HAP-1 (cell line): ENCODE data around the gene TMEM9.

Source experiments
- DNase-seq, 2 experiments: peaks; one replicate each; pipeline ENCODE4 v3.0.0-alpha.2; 2016 to 2020; ENCODE audit warnings: low spot score in 2 of 2
- H3K27me3 ChIP-seq: fragments of 250-450 bp; sonication (Bioruptor Pico); 2 replicates; pipeline ENCODE4 v1.5.1; 2020; ENCODE audit warnings: low read depth, mild to moderate bottlenecking, moderate library complexity
- H3K36me3 ChIP-seq: fragments of 250-450 bp; sonication (Bioruptor Pico); replicated peaks from 2 replicates; pipeline ENCODE4 v1.5.1; 2020; ENCODE audit warnings: mild to moderate bottlenecking
- H3K4me1 ChIP-seq: fragments of 250-450 bp; sonication (Bioruptor Pico); 2 replicates; pipeline ENCODE4 v1.5.1; 2020; ENCODE audit warnings: mild to moderate bottlenecking
- H3K4me3 ChIP-seq: fragments of 250-450 bp; sonication (Bioruptor Pico); 2 replicates; pipeline ENCODE4 v1.5.1; 2020; ENCODE audit warnings: mild to moderate bottlenecking, moderate library complexity
- H3K9me3 ChIP-seq: fragments of 250-450 bp; sonication (Bioruptor Pico); 2 replicates; pipeline ENCODE4 v1.5.1; 2020; ENCODE audit warnings: mild to moderate bottlenecking, moderate library complexity
- in situ Hi-C: fragments of 300-500 bp; cut with MboI; formaldehyde crosslinking; loops from 3 replicates; pipeline ENCODE4 v1.14.3; 2020; ENCODE audit warnings: low sequenced_read_pairs, inconsistent platforms, mixed read lengths

The TMEM9 gene

DNA sequence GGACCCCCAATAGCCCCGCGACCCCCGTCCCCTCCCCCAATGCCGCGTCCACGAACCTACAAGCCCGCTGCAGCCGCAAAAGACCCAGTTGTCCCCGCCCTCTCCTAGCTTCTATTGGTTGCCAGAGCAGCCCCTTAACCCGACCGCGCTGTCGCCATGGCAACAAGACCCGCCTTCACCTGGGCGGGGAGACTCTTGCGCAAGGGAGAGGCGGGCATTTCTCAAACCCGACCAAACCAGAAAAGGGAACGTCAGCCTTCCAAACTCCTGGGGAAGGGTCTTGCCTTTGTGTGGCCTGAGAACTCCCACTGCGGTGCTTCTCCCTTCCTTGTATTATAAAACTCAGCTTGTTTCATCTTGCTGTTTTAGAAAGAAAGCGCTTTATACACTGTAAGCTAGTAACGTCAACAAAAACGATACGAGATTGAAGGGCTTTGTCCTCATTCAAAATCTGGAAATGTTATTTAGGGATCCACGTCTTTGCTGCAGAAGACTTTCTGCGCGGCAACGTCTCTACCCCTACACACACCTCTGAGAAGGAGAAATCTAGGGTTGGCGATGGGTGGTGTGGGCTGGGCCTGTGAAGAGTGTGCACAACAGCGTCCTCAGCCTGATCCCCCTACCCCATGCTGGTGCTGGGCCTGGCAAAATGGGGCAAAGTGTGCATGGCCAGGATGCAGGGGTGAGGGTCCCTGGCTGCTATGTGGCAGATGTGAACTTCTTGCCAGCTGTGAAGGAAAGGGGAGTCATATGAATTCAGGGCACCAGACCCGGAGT lies at the start of gene TMEM9:
Gene TMEM9 (minus strand): TSS at position 86 of the 777 bp plus-strand sequence. CDS start 551 bp downstream, outside the sequence.
- in situ Hi-C loops = no loop called here
- Histone ChIP-seq H3K4me3 (peak within 1 kb of the TSS; percentile 85), H3K27me3 (no peaks in the 10 kb centered on the region), H3K4me1 (peaks cover 18% of the 10 kb centered on the region), H3K36me3 (peaks cover 45% of the 10 kb centered on the region), H3K9me3 (0 out of 2 replicates have a peak, but pooled peaks cover 3% of the 10 kb centered on the region)
- DNase-seq = peak; percentile 88 to 98

GRCh38 chr1:201198598-201198997 lies 44.3 kb upstream of the TMEM9 start:
- no peaks in the 10 kb centered on the region for H3K4me1 ChIP-seq
- H3K27me3 ChIP-seq = peaks cover 6% of the 10 kb centered on the region; the same call in 1 of the 2 replicates
- DNase-seq = no peak
- H3K9me3 ChIP-seq = no peaks in the 10 kb centered on the region
- H3K36me3 ChIP-seq = no peaks in the 10 kb centered on the region
- in situ Hi-C loops = no loop called here
- H3K4me3 ChIP-seq = no peak overlapping the region

DNA sequence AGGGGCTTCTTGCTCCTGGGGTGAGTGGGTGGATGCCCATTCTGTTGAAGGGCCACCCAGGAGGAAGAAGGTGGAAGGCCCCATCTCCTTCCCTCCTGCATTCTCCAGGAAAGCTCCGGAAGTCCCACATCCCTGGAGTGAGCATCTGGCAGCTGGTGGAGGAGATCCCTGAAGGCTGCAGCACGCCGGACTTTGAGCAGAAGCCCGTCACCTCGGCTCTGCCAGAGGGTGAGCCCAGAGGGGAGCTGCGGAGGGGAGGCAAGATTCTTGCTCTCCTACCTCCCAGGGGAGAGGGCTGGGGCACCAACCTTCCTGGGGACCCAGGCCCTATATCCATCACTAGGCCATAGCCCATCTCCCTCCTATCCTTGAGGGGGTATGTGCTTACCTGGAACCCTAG lies 39.8 kb upstream of the TMEM9 start:
- no peaks in the 10 kb centered on the region for H3K4me1 ChIP-seq
- H3K4me3 ChIP-seq = no peak overlapping the region
- H3K36me3 ChIP-seq = no peaks in the 10 kb centered on the region
- no peaks in the 10 kb centered on the region for H3K9me3 ChIP-seq
- peaks cover 6% of the 10 kb centered on the region; the same call in 1 of the 2 replicates for H3K27me3 ChIP-seq
- in situ Hi-C loops = no loop called here
- DNase-seq = no peak

DNA sequence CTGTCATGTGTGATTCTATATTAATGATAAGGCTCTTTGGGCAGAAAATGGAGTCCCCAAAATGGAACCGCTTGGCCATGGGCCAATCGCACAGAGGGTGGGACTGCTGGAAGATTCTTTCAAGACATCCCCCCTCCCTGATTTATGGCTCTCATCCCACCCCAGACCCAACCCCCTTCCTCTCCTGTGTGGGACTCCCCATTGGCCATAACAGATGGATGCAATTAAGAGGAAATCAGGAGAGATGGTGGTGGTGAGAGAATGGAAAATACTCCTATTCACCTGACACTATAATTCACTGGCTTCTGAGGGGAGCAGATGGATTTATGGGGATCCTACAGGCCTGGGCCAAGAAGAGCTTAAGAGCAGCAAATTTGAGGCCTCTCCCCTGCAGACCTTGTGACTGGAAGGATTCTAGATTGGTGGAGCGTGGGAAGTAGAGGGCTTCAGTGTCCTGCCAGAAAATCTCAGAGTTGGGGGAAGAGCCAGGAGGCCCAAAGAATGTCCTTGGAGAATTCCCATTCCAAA lies 38.1 kb upstream of the TMEM9 start:
- Histone ChIP-seq H3K9me3 (no peaks in the 10 kb centered on the region), H3K4me1 (no peaks in the 10 kb centered on the region), H3K27me3 (peaks cover 6% of the 10 kb centered on the region; the same call in 1 of the 2 replicates), H3K36me3 (no peaks in the 10 kb centered on the region), H3K4me3 (no peak overlapping the region)
- no peak for DNase-seq
- in situ Hi-C loops = no loop called here

DNA sequence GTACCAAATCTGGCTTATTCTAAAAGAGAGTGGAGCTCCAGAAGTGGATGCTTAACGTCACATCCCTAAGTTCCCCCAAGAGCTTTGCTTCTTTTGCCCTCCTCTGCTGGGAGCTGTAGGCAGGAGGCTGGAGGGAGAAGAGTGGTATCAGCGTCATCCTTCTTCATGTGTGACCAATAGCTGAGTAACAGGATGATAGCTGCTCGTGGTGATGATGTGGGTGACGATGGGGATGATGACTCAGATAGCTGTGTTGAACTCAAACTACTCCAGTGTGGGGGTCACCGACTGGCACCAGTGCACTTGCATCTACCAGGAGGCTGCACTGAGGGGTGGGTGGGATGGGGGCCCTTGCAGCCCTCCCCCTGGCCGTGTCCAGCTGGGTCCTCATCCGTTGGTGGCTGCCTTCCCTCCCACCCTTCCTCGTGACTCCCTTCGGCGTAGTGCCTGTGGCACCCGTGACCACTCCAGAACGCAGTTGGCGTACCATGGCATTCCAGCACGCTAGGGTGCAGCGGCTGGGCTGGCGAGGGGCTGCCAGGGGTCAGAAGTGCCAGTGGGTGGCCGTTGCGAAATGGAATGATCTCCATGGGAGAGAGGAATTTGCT lies 37.5 kb upstream of the TMEM9 start:
- Histone ChIP-seq H3K9me3 (no peaks in the 10 kb centered on the region), H3K4me1 (no peaks in the 10 kb centered on the region), H3K27me3 (peaks cover 6% of the 10 kb centered on the region; the same call in 1 of the 2 replicates), H3K36me3 (no peaks in the 10 kb centered on the region), H3K4me3 (no peak overlapping the region)
- DNase-seq = no peak
- in situ Hi-C loops = no loop called here

- Histone ChIP-seq H3K4me1 (no peaks in the 10 kb centered on the region), H3K4me3 (no peak within 1 kb of the TSS), H3K27me3 (peaks cover 6% of the 10 kb centered on the region; the same call in 1 of the 2 replicates), H3K9me3 (no peaks in the 10 kb centered on the region), H3K36me3 (no peaks in the 10 kb centered on the region)
- in situ Hi-C loops = no loop called here
- DNase-seq = peak in 1 of 2 experiments; percentile 39
These were observed 36.4 kb upstream of the TMEM9 start, which contains the start of gene IGFN1 for GRCh38 chr1:201190624-201191051. IGFN1 (plus strand) TSS chr1:201190824; CDS start chr1:201193294, 2,470 bp downstream.

DNA sequence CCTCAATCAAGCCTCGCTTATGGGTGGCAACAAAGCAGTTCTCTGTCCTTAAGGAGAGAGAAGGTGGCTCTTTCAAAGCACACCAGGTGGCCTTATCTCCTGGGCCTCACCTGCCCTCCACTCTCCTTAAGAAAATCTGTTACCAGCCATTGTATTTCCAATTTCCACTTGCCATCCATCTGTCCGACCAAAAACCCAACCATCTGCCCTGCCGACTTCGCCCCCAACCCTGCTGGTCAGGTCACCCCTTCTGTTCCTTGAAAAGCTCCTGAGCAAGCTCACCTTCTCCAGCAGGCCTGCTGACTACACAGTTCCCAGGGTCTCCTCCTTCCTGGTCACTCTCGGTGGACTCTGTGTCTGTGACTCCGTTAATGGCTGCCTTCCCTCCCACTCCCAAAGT lies 35.7 kb upstream of the TMEM9 start:
- H3K36me3 ChIP-seq = no peaks in the 10 kb centered on the region
- in situ Hi-C loops = no loop called here
- H3K4me1 ChIP-seq = no peaks in the 10 kb centered on the region
- H3K4me3 ChIP-seq = no peak overlapping the region
- peaks cover 6% of the 10 kb centered on the region; the same call in 1 of the 2 replicates for H3K27me3 ChIP-seq
- H3K9me3 ChIP-seq = no peaks in the 10 kb centered on the region
- DNase-seq = no peak

DNA sequence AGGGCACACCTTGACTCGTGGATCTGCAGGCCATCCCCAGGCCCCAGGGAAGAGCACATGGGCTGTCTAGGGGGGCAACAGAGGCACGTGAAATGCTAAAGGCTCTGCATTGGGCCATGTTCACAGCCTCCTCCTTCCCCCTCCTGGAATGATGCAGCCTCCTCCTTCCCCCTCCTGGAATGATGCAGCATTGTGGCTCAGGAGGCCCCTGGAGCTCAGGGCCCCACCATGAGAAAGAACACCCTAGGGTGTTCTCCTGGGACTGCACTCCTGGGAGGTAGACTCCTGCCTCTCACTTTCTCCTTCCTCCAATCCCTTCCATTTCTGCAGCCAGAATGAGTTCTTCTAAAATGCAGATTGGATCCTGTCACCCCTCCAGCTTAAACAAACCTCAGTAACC lies 34.8 kb upstream of the TMEM9 start:
- Histone ChIP-seq H3K36me3 (no peaks in the 10 kb centered on the region), H3K4me3 (no peak overlapping the region), H3K27me3 (peaks cover 6% of the 10 kb centered on the region; the same call in 1 of the 2 replicates), H3K9me3 (no peaks in the 10 kb centered on the region), H3K4me1 (peaks cover 2% of the 10 kb centered on the region; the same call in 1 of the 2 replicates)
- in situ Hi-C loops = no loop called here
- no peak for DNase-seq

GRCh38 chr1:201186192-201186591 lies 31.9 kb upstream of the TMEM9 start:
- no peaks in the 10 kb centered on the region for H3K36me3 ChIP-seq
- in situ Hi-C loops = no loop called here
- no peak overlapping the region for H3K4me3 ChIP-seq
- H3K27me3 ChIP-seq = peaks cover 8% of the 10 kb centered on the region
- H3K4me1 ChIP-seq = peaks cover 2% of the 10 kb centered on the region; the same call in 1 of the 2 replicates
- no peak for DNase-seq
- no peaks in the 10 kb centered on the region for H3K9me3 ChIP-seq

DNA sequence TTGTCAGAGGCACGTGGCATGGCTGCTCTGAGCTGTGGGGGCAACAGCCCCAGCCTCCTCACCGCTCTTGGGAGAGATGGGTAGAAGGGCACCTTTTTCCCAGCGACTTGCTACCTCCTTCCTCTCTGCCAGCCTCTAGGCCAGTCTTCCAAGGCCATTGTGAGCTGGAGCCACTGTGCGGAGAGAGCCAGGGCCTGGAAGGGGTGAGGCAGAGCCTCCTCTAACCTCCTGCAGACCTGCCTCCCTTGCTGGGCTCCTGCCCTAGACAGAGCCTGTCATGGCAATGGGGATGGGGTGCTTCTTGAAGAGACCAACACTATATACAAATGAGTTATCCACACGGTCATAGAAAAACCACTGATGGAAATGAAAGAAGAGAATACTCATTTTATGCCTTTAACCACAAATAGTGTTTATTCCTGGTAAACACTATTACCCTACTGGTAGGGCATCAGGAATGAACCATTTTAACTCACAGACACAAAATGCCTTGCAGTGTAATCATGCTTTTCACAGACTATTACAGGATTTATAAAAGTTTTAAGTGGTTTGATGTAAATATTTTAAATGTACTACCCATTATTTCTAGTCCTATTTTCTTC lies 31.4 kb upstream of the TMEM9 start:
- no peaks in the 10 kb centered on the region for H3K9me3 ChIP-seq
- no peaks in the 10 kb centered on the region for H3K36me3 ChIP-seq
- in situ Hi-C loops = no loop called here
- H3K4me1 ChIP-seq = peaks cover 2% of the 10 kb centered on the region; the same call in 1 of the 2 replicates
- peaks cover 3% of the 10 kb centered on the region; the same call in 1 of the 2 replicates for H3K27me3 ChIP-seq
- no peak for DNase-seq
- H3K4me3 ChIP-seq = no peak overlapping the region

- in situ Hi-C loops = no loop called here
- Histone ChIP-seq H3K9me3 (no peaks in the 10 kb centered on the region), H3K4me1 (peaks cover 2% of the 10 kb centered on the region; the same call in 1 of the 2 replicates), H3K4me3 (no peak overlapping the region), H3K27me3 (peaks cover 3% of the 10 kb centered on the region; the same call in 1 of the 2 replicates), H3K36me3 (no peaks in the 10 kb centered on the region)
- no peak for DNase-seq
These were observed 30.8 kb upstream of the TMEM9 start for GRCh38 chr1:201185123-201185453.

GRCh38 chr1:201184307-201185122 lies 30.2 kb upstream of the TMEM9 start:
- no peaks in the 10 kb centered on the region for H3K36me3 ChIP-seq
- H3K27me3 ChIP-seq = peaks cover 3% of the 10 kb centered on the region; the same call in 1 of the 2 replicates
- H3K4me3 ChIP-seq = no peak overlapping the region
- peak; percentile 41 to 49 for DNase-seq
- no peaks in the 10 kb centered on the region for H3K9me3 ChIP-seq
- H3K4me1 ChIP-seq = peaks cover 2% of the 10 kb centered on the region; the same call in 1 of the 2 replicates
- in situ Hi-C loops = no loop called here

GRCh38 chr1:201183753-201184152 lies 29.5 kb upstream of the TMEM9 start:
- Histone ChIP-seq H3K4me3 (no peak overlapping the region), H3K4me1 (peaks cover 2% of the 10 kb centered on the region; the same call in 1 of the 2 replicates), H3K36me3 (no peaks in the 10 kb centered on the region), H3K9me3 (no peaks in the 10 kb centered on the region), H3K27me3 (peaks cover 3% of the 10 kb centered on the region; the same call in 1 of the 2 replicates)
- no peak for DNase-seq
- in situ Hi-C loops = no loop called here
